WERI-Rb-1 (cell line): ENCODE measurements around the gene CCDC32.

Source experiments
- DNase-seq: peaks from one replicate; pipeline ENCODE4 v3.0.0-alpha.2; 2020
- H3K27ac ChIP-seq: fragments of 250-450 bp; sonication (Bioruptor Pico); 2 replicates; pipeline ENCODE4 v1.5.1; 2020; ENCODE audit warnings: mild to moderate bottlenecking, moderate library complexity
- H3K27me3 ChIP-seq: fragments of 250-450 bp; sonication (Bioruptor Pico); 2 replicates; pipeline ENCODE4 v1.5.1; 2021; ENCODE audit warnings: mild to moderate bottlenecking, low read depth, moderate library complexity; ENCODE audit not compliant: insufficient read depth, severe bottlenecking
- H3K36me3 ChIP-seq: fragments of 250-450 bp; sonication (Bioruptor Pico); 2 replicates; pipeline ENCODE4 v1.5.1; 2020; ENCODE audit warnings: mild to moderate bottlenecking, moderate library complexity
- H3K4me3 ChIP-seq: 2 replicates; pipeline ENCODE4 v1.5.1; 2011; ENCODE audit warnings: low read depth, mild to moderate bottlenecking, control low read depth, low read length
- H3K9me3 ChIP-seq: fragments of 250-450 bp; sonication (Bioruptor Pico); 2 replicates; pipeline ENCODE4 v1.5.1; 2021; ENCODE audit warnings: mild to moderate bottlenecking, moderate library complexity; ENCODE audit not compliant: severe bottlenecking
- CTCF ChIP-seq: IDR thresholded peaks from 2 replicates; pipeline ENCODE4 v1.5.1; 2011; ENCODE audit warnings: low read depth, mild to moderate bottlenecking, control low read depth, inconsistent platforms, low read length

CCDC32 gene

GRCh38 chr15:40511093-40511471 lies 53.8 kb downstream of the CCDC32 start:
- TF ChIP-seq CTCF = no peak
- DNase-seq = no peak
- no peak overlapping the region for H3K4me3 ChIP-seq
- H3K27me3 ChIP-seq = no peaks in the 10 kb centered on the region
- H3K27ac ChIP-seq = no peak overlapping the region
- no peaks in the 10 kb centered on the region for H3K9me3 ChIP-seq
- no peaks in the 10 kb centered on the region for H3K36me3 ChIP-seq

- Histone ChIP-seq H3K27me3 (no peaks in the 10 kb centered on the region), H3K36me3 (no peaks in the 10 kb centered on the region), H3K27ac (no peak overlapping the region), H3K4me3 (no peak overlapping the region), H3K9me3 (no peaks in the 10 kb centered on the region)
- DNase-seq = no peak
- TF ChIP-seq CTCF = no peak
These were observed 54.6 kb downstream of the CCDC32 start for GRCh38 chr15:40510201-40510600.

- H3K4me3 ChIP-seq = no peak overlapping the region
These were observed 56.6 kb downstream of the CCDC32 start for GRCh38 chr15:40508216-40508615.

GRCh38 chr15:40506964-40507571 lies 57.8 kb downstream of the CCDC32 start:
- Histone ChIP-seq H3K4me3 (peak overlapping the region; percentile 18; the same call in 1 of the 2 replicates), H3K27me3 (no peaks in the 10 kb centered on the region), H3K36me3 (no peaks in the 10 kb centered on the region), H3K27ac (peak overlapping the region; percentile 48), H3K9me3 (no peaks in the 10 kb centered on the region)
- peak; percentile 95 for DNase-seq
- peak; percentile 82 for TF ChIP-seq CTCF

More at GRCh38 chr15:40508216-40508615, 56.6 kb downstream of the CCDC32 start:
- no peaks in the 10 kb centered on the region for H3K36me3 ChIP-seq
- H3K9me3 ChIP-seq = no peaks in the 10 kb centered on the region
- H3K27ac ChIP-seq = no peak overlapping the region
- no peaks in the 10 kb centered on the region for H3K27me3 ChIP-seq
- TF ChIP-seq CTCF = no peak
- no peak for DNase-seq
